HFF-Myc (cell line): ENCODE data around the gene TJAP1.

Experiments used
- DNase-seq: peaks from one replicate; pipeline ENCODE4 v3.0.0-alpha.2; 2011; ENCODE audit warnings: low read depth; ENCODE audit errors: extremely low read depth
- H3K4me3 ChIP-seq: replicated peaks from 2 replicates; pipeline ENCODE4 v1.5.1; 2011; ENCODE audit warnings: low read depth, mild to moderate bottlenecking, control low read depth, low read length
- CTCF ChIP-seq: IDR thresholded peaks from 2 replicates; pipeline ENCODE4 v1.5.1; 2012; ENCODE audit warnings: mild to moderate bottlenecking, low read depth, low read length, control low read depth; ENCODE audit errors: missing control alignments

TJAP1 gene

GRCh38 chr6:43467752-43468151, 9.6 kb upstream of the TJAP1 start:
- H3K4me3 ChIP-seq = no peak overlapping the region
- no peak for TF ChIP-seq CTCF
- no peak for DNase-seq

- TF ChIP-seq CTCF = no peak
- H3K4me3 ChIP-seq = no peak overlapping the region
- no peak for DNase-seq
These were observed 9.1 kb upstream of the TJAP1 start for GRCh38 chr6:43468240-43468639.

- no peak overlapping the region for H3K4me3 ChIP-seq
- DNase-seq = no peak
- TF ChIP-seq CTCF = no peak
These were observed 8.4 kb upstream of the TJAP1 start for GRCh38 chr6:43468748-43469681.

- no peak for DNase-seq
- TF ChIP-seq CTCF = no peak
These were observed 7.4 kb upstream of the TJAP1 start for GRCh38 chr6:43469947-43470346.

GRCh38 chr6:43471399-43471798, 6.0 kb upstream of the TJAP1 start:
- H3K4me3 ChIP-seq = no peak overlapping the region
- TF ChIP-seq CTCF = no peak
- no peak for DNase-seq

More at GRCh38 chr6:43469947-43470346, 7.4 kb upstream of the TJAP1 start:
- H3K4me3 ChIP-seq = no peak overlapping the region

- no peak overlapping the region for H3K4me3 ChIP-seq
- no peak for DNase-seq
- TF ChIP-seq CTCF = no peak
These were observed 4.9 kb upstream of the TJAP1 start for GRCh38 chr6:43472515-43472914.
